Measurements from ENCODE around the gene OGDHL.

OGDHL gene

DNA sequence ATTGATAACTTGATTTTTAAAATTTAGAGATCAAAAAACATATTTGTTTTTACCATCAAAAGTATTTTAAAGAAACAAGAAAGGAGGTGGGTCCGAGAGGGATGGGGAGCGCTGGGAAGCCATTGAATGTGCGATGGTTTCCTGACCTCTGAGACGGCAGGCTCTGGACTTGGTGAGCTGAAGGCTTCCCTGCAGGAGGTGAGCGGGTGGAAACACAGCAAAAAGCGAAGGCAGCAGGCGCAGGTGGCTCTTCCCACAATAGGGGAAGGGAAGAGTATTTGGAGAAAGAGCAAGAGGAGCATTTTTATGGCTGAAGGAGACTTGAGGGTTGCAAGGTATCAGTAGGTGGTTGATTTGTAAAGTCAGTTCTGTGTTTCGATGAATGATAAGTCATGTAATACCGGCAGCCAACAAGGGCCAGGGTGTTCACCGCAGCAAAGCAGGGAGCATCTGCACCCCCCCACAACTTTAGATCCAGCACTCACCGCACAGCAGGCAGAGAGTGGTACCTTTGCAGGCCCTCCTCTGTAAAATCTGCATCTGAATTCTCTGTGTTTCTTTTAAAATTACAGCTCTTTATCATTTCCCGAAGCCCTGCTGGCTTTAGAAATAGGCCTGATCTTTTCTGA lies 72.1 kb downstream of the OGDHL start:
- DNase-seq (ENCODE audit: low read depth), result no peak

DNA sequence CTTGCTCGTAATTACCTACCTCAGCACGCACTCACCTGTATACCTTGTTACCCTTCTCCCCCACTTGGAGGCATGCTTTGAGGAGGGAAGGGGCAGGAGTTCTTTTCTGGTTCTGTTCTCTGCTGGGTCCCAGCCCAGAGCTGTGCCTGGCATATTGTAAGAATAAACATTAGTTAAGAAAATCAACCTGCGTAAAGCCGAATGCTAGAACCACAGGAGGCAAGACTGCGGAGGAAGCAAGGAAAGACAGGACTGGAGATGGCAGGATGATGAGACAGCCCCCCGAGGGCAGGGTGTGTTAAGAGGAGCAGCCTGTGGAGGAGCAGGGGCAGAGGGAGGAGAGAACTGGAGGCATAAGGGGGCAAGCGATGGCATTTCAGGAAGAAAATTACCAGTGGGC lies 73.2 kb downstream of the OGDHL start:
- no peak for DNase-seq (ENCODE audit: low read depth)

DNA sequence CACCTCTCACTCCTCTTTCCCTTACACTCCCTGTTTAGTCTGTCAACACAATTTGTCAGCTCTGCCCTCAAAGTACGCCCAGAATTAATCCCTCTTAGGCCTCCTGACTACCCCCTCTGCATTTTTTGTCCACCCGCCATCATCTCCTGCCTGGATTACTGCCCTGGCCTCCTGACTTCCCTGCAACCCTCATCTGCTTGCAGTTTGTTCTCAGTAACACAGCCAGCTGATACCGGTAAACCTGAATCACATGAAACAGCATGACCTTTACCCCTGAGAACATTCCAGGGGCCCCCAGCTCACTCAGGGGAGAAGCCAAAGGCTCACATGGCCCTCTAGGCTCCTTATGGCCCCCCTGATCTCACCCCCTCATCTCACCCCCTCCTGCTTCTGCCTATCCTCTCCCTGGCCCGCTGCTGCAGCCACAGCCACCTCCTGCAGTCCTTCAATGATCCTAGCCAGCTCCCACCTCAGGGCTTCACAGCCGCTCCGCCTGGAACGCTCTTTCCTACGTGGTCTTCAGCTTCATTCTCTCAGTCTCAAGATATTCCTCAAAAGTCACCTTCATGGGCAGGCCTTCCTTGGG lies 73.8 kb downstream of the OGDHL start:
- no peak for DNase-seq (ENCODE audit: low read depth)

DNA sequence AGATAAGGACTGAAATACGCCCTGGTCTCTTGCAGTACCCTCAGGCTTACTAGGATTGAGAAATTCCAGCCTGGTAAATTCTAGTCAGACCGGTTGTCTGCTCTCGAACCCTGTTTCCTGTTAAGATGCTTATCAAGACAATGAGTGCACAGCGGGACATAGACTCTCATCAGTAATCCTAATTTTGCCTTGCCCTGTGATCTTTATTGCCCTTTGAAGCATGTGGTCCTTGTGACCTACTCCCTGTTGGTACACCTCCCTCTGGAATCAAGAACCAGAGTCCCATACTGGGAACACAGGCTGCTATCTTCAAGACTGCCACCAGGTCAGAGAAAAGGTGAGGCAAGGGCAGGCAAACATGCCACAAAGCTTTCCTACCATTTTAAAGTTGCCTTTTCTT lies 75.5 kb downstream of the OGDHL start:
- no peak for DNase-seq (ENCODE audit: low read depth)

Data from stimulated activated CD8-positive, alpha-beta memory T cell treated with anti-CD3 and anti-CD28 coated beads, Interleukin-15, amount 100 ng/mL, for 1 hour (primary cell).